Fibroblast of skin of right quadriceps (primary cell): ENCODE data around the gene C3orf52.

Experiments used
- DNase-seq: peaks from one replicate; pipeline ENCODE4 v3.0.0-alpha.2; 2013

C3orf52 gene

GRCh38 chr3:112086875-112087524 lies 811 bp downstream of the C3orf52 start:
- DNase-seq: peak; percentile 50

- DNase-seq: no peak
These were observed 1.6 kb downstream of the C3orf52 start for GRCh38 chr3:112087746-112088145.

GRCh38 chr3:112088944-112089343 lies 2.8 kb downstream of the C3orf52 start:
- no peak for DNase-seq

- DNase-seq: no peak
These were observed 4.0 kb downstream of the C3orf52 start for GRCh38 chr3:112089956-112090886.

- no peak for DNase-seq
These were observed 4.8 kb downstream of the C3orf52 start for GRCh38 chr3:112090887-112091586.

GRCh38 chr3:112092496-112093179 lies 6.4 kb downstream of the C3orf52 start:
- DNase-seq: peak; percentile 55

- DNase-seq: no peak
These were observed 7.0 kb downstream of the C3orf52 start for GRCh38 chr3:112093180-112093522.

GRCh38 chr3:112095731-112096130 lies 9.5 kb downstream of the C3orf52 start:
- DNase-seq: no peak

- peak; percentile 60 for DNase-seq
These were observed 10.0 kb downstream of the C3orf52 start for GRCh38 chr3:112096176-112096575.

GRCh38 chr3:112097378-112097777 lies 11.2 kb downstream of the C3orf52 start:
- peak; percentile 99 for DNase-seq

GRCh38 chr3:112101916-112102315 lies 15.7 kb downstream of the C3orf52 start:
- DNase-seq: peak; percentile 93

GRCh38 chr3:112104774-112105173 lies 18.6 kb downstream of the C3orf52 start:
- no peak for DNase-seq

- no peak for DNase-seq
These were observed 23.1 kb downstream of the C3orf52 start for GRCh38 chr3:112109322-112109721.

- DNase-seq: peak; percentile 51
These were observed 25.7 kb downstream of the C3orf52 start for GRCh38 chr3:112111785-112112402.

GRCh38 chr3:112114576-112115160 lies 28.5 kb downstream of the C3orf52 start:
- no peak for DNase-seq

GRCh38 chr3:112115161-112115739 lies 29.1 kb downstream of the C3orf52 start:
- DNase-seq: peak; percentile 11

GRCh38 chr3:112115806-112116383 lies 29.7 kb downstream of the C3orf52 start:
- no peak for DNase-seq

- no peak for DNase-seq
These were observed 30.6 kb downstream of the C3orf52 start for GRCh38 chr3:112116748-112117186.

GRCh38 chr3:112117415-112117814 lies 31.2 kb downstream of the C3orf52 start:
- DNase-seq: no peak

- no peak for DNase-seq
These were observed 31.8 kb downstream of the C3orf52 start for GRCh38 chr3:112117841-112118571.
